Right lobe of liver (tissue), 6 donors: ENCODE results near the gene FAM180B. TPM values are rescaled to one million over a fixed set of nuclear protein-coding genes. Genes with fewer than 3 reads are reported as not detected.
"Not testable (repeated sequence)": the region's sequence is repeated elsewhere in the genome, so short reads cannot be mapped to it uniquely, and the experiment has no call there.

Source experiments
- ATAC-seq, 4 donors: fragments of 200-7000 bp; cut with Tn5 transposase; one replicate each; pipeline ENCODE4 v1.9.1; 2020; ENCODE audit warnings: mild to moderate bottlenecking in 4 of 4, moderate library complexity in 4 of 4
- DNase-seq, 3 donors: peaks; one replicate each; pipeline ENCODE4 v3.0.0-alpha.2; 2020
- H3K27ac ChIP-seq, 3 donors: fragments of 200-600 bp; one replicate each; pipeline ENCODE4 v1.8.0; 2022
- H3K27me3 ChIP-seq, 2 donors: fragments of 200-600 bp; one replicate each; pipeline ENCODE4 v1.8.0; 2022
- H3K36me3 ChIP-seq, 4 donors: fragments of 200-600 bp; sonication (generic) in 1 of 4; one replicate each; pipeline versions ENCODE4 v1.5.1 to v1.8.0; 2017 to 2022; ENCODE audit warnings: control low read depth in 1 of 4
- H3K4me1 ChIP-seq, 4 donors: fragments of 200-600 bp; sonication (generic) in 1 of 4; one replicate each; pipeline versions ENCODE4 v1.5.1 to v1.8.0; 2017 to 2022; ENCODE audit warnings: control low read depth in 1 of 4
- H3K4me3 ChIP-seq, 3 donors: fragments of 200-600 bp; one replicate each; pipeline ENCODE4 v1.8.0; 2022
- H3K9me3 ChIP-seq, 4 donors: fragments of 200-600 bp; sonication (generic) in 1 of 4; one replicate each; pipeline versions ENCODE4 v1.5.1 to v1.8.0; 2017 to 2022; ENCODE audit warnings: control low read depth in 1 of 4
- POLR2A ChIP-seq: fragments of 450-650 bp; IDR thresholded peaks from one replicate; pipeline ENCODE4 v1.6.1; 2017; ENCODE audit warnings: antibody characterized with exemption, mild to moderate bottlenecking
- WGBS: methylation state at CpG from one replicate; pipeline ENCODE4 v1.1.6; 2018; ENCODE audit warnings: low coverage, low lambda C conversion rate; ENCODE audit not compliant: insufficient coverage; ENCODE audit errors: missing lambda C conversion rate; 5-methylcytosine and 5-hydroxymethylcytosine counted together
- intact Hi-C, 2 donors: fragments of 100-400 bp; cut with DNase I; formaldehyde crosslinking; loops; one replicate each; pipeline versions ENCODE4 v1.11.2 to v1.14.1; 2022
- total RNA-seq, 6 experiments: library from RNA; depleted of rRNA in 2 of 6; stranded (reverse); fragments of >200 nt in 2 of 6; fragmentation: NEBNext Ultra II Directional in 3 of 6; extraction: Animal tissue kit (Norgen Biotek cat#: 25700) in 3 of 6; gene quantifications; one replicate each; pipeline versions ENCODE4 v1.1.0 to v1.2.4, GENCODE V29; 2016 to 2023
- TF ChIP-seq, protein P1 (sequence below), 4 donors: fragments of 200-600 bp in 3 of 4; fragments of 450-650 bp in 1 of 4; IDR thresholded peaks; one replicate each; pipeline versions ENCODE4 v1.5.1 to v1.8.0; 2016 to 2022; ENCODE audit warnings: antibody characterized with exemption in 4 of 4, mild to moderate bottlenecking in 2 of 4
- donor health status: DM: no; HTN: yes; CAD: no.
- donor health status: DM: no; HTN: no; CAD: no.
- donor health status: DM: no; HTN: no; CAD: no.
- donor health status: DM: no; HTN: yes; CAD: no.
- donor health status: DM: no; HTN: yes; CAD: no.

The FAM180B gene
- total RNA-seq, 6 experiments from 2014 or later = not detected

GRCh38 chr11:47552056-47552565, 34.4 kb upstream of the FAM180B start:
- H3K4me3 ChIP-seq = peak overlapping the region; percentile 71 to 93 (median 92)
- DNase-seq (peak; percentile 51 to 67 (median 62)), ATAC-seq (peak; percentile 11 to 26 (median 14))
- H3K4me1 ChIP-seq = peaks cover 0 to 38% (median 18%) of the 10 kb centered on the region in 4 donors
- H3K27ac ChIP-seq = peak overlapping the region; percentile 93 to 95 (median 93)
- no peak for TF ChIP-seq POLR2A
- no peaks in the 10 kb centered on the region for H3K36me3 ChIP-seq
- intact Hi-C loops = no loop called here
- 0% methylated on average over 13 of the region's 22 CpGs for WGBS
- no peaks in the 10 kb centered on the region for H3K9me3 ChIP-seq
- H3K27me3 ChIP-seq = no peaks in the 10 kb centered on the region

GRCh38 chr11:47552566-47553405, 33.7 kb upstream of the FAM180B start, which contains the start of gene CELF1:
Gene CELF1 (minus strand): TSS chr11:47553132. CDS start chr11:47499523, 53,609 bp downstream.
- no peaks in the 10 kb centered on the region for H3K27me3 ChIP-seq
- H3K4me1 ChIP-seq = peaks cover 0 to 31% (median 14%) of the 10 kb centered on the region in 4 donors
- H3K4me3 ChIP-seq = peak within 1 kb of the TSS; percentile 71 to 93 (median 92)
- ATAC-seq (peak; percentile 89 to 98 (median 92)), DNase-seq (peak; percentile 93 to 95 (median 94))
- no peaks in the 10 kb centered on the region for H3K9me3 ChIP-seq
- TF ChIP-seq, protein P1, sequence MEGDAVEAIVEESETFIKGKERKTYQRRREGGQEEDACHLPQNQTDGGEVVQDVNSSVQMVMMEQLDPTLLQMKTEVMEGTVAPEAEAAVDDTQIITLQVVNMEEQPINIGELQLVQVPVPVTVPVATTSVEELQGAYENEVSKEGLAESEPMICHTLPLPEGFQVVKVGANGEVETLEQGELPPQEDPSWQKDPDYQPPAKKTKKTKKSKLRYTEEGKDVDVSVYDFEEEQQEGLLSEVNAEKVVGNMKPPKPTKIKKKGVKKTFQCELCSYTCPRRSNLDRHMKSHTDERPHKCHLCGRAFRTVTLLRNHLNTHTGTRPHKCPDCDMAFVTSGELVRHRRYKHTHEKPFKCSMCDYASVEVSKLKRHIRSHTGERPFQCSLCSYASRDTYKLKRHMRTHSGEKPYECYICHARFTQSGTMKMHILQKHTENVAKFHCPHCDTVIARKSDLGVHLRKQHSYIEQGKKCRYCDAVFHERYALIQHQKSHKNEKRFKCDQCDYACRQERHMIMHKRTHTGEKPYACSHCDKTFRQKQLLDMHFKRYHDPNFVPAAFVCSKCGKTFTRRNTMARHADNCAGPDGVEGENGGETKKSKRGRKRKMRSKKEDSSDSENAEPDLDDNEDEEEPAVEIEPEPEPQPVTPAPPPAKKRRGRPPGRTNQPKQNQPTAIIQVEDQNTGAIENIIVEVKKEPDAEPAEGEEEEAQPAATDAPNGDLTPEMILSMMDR (IDR thresholded peaks at IDR 0.05) = peak; percentile 95 to 97 (median 96)
- peak; percentile 51 for TF ChIP-seq POLR2A
- WGBS = 1% methylated on average over 20 of the region's 89 CpGs
- intact Hi-C loops = no loop called here
- H3K36me3 ChIP-seq = no peaks in the 10 kb centered on the region
- peak within 1 kb of the TSS; percentile 93 to 95 (median 93) for H3K27ac ChIP-seq

- DNase-seq = no peak
These were observed 33.1 kb upstream of the FAM180B start for GRCh38 chr11:47553406-47553743.

DNA sequence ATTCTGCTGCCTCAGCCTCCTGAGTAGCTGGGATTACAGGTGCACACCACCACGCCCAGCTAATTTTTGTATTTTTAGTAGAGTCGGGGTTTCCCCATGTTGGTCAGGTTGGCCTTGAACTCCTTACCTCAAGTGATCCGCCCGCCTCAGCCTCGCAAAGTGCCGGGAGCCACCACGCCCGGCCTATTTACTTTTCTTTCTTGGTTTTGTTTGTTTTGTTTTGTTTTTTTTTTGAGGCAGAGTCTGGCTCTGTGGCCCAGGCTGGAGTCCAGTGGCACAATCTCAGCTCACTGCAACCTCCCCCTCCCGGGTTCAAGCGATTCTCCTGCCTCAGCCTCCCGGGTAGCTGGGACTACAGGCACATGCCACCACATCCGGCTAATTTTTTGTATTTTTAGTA, 29.5 kb upstream of the FAM180B start:
- ATAC-seq, intact Hi-C loops, H3K4me3 ChIP-seq, DNase-seq, H3K4me1 ChIP-seq, H3K9me3 ChIP-seq, H3K27me3 ChIP-seq, H3K36me3 ChIP-seq, H3K27ac ChIP-seq: not testable (repeated sequence)
- WGBS = 57% methylated on average over 12 of the region's 12 CpGs

More at GRCh38 chr11:47553406-47553743, 33.1 kb upstream of the FAM180B start:
- 34% methylated on average over 7 of the region's 9 CpGs for WGBS
- TF ChIP-seq POLR2A = no peak
- TF ChIP-seq, protein P1 (IDR thresholded peaks at IDR 0.05) = no peak
- Histone ChIP-seq H3K36me3 (no peaks in the 10 kb centered on the region), H3K4me3 (peak overlapping the region; percentile 71 to 93 (median 92)), H3K27me3 (no peaks in the 10 kb centered on the region), H3K9me3 (no peaks in the 10 kb centered on the region), H3K27ac (peak overlapping the region; percentile 93 to 95 (median 93)), H3K4me1 (peaks cover 0 to 25% (median 11%) of the 10 kb centered on the region in 4 donors)
- intact Hi-C loops = no loop called here
- ATAC-seq = peak in 2 of 4 donors; percentile 5 to 9

- no peak overlapping the region for H3K27ac ChIP-seq
- ATAC-seq (no peak), DNase-seq (no peak)
- H3K9me3 ChIP-seq = no peaks in the 10 kb centered on the region
- no peak overlapping the region for H3K4me3 ChIP-seq
- H3K27me3 ChIP-seq = no peaks in the 10 kb centered on the region
- TF ChIP-seq, protein P1 (IDR thresholded peaks at IDR 0.05) = no peak
- TF ChIP-seq POLR2A = no peak
- H3K4me1 ChIP-seq = no peaks in the 10 kb centered on the region
- 100% methylated on average over 1 of the region's 1 CpG for WGBS
- H3K36me3 ChIP-seq = no peaks in the 10 kb centered on the region
- intact Hi-C loops = no loop called here
These were observed 27.8 kb upstream of the FAM180B start for GRCh38 chr11:47558695-47559094.
